Stimulated activated CD4-positive, alpha-beta T cell treated with anti-CD3 and anti-CD28 coated beads, Interleukin-1b, Interleukin-23, amount 100 ng/mL, for 48 hours (primary cell): ENCODE results near the gene CCDC159.

Source experiments
- DNase-seq: peaks from one replicate; pipeline ENCODE4 v3.0.0-alpha.2; 2020

CCDC159 gene

DNA sequence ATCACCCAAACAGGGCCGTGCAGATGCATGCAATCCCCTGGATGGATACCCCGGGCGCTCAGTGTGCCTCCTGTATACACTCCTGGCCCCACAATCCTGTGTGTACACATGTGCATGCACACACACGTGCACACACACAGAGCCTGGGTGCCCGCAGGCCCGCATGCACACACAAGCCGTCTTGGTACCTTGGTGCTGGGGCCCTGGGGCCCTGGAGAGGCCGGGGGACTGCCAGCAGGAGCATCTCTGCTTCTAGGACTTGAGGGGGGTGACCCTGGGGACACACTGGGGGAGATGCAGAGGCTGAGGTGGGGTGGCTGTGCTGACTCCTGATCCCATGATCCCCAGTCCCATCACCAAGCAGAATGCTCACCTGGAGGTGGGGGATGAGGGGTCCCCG lies 53.3 kb downstream of the CCDC159 start:
- no peak for DNase-seq

DNA sequence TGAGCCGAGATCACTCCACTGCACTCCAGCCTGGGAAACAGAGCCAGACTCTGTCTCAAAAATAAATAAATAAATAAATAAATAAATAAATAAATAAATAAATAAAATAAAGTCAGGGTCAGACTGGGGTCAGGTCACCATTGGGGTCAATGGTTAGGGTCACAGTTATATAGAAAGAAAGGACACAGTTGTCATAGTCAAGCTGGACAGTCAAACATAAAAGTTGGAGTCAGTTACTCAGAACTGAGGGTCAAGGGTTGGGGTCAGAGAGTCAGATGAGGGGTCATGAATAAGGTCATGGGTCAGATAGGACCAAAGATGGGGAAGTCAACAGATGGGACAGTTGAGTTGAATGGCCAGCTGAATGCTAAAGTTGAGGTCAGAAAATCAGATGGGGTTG lies 54.5 kb downstream of the CCDC159 start:
- DNase-seq = no peak

DNA sequence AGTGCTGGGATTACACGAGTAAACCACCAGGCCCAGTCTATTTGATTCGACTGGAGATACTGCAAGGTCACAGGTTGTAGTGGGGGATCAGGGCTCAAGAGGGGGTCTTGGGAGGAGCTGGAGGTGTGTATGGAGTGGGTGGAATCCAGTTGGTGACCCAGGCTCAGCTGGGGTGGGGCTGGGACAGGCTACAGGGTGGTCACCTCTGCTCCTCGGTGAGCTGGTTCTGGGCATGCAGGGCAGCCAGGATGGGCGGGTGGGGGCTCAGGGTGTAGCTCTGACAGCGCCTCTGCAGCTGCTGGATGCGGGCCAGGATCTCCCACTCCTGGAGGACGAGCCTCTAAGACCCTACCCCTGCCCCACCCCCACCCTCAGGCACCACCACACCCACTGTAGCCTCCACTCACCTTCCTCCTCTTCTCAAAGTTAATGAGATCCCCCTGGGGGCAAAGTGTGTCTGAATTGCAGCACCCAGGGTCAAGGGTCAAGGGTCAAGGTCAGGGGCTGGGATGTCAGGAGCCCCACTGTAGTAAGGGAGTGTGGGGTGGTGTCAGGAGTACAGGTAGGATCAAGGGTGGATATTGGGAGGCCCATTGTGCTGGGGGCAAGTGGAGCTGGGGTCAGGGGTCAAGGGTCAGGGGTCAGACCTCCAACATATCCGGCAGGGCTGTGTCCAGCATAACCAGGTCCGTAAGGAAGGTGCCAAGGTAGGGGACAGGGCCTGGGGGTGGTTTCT lies 55.7 kb downstream of the CCDC159 start:
- no peak for DNase-seq
